ENCODE results near the gene USP8. TPM values are rescaled to one million over a fixed set of nuclear protein-coding genes. Genes with fewer than 3 reads are reported as not detected.
A peak's percentile ranks its signal among the peaks of the same experiment; 100 is the strongest.
"Not testable (repeated sequence)": the region's sequence is repeated elsewhere in the genome, so short reads cannot be mapped to it uniquely, and the experiment has no call there.

Gene USP8
- 26.9 TPM for total RNA-seq

- FAIRE-seq (no peak), DNase-seq (ENCODE audit: low spot score in 2 of 2) (peak; percentile 68 to 82)
Observed at GRCh38 chr15:50424066-50424890, at the start of gene USP8. TSS of gene USP8 (plus strand) at chr15:50424405. CDS start at chr15:50439074, 14,669 bp downstream.

- FAIRE-seq (no peak), DNase-seq (ENCODE audit: low spot score in 2 of 2) (no peak)
Observed at GRCh38 chr15:50377867-50378751, 46.1 kb upstream of the USP8 start.

GRCh38 chr15:50378776-50379175, 45.4 kb upstream of the USP8 start:
- DNase-seq (ENCODE audit: low spot score in 2 of 2) (no peak), FAIRE-seq (no peak)

GRCh38 chr15:50379413-50379812, 44.8 kb upstream of the USP8 start:
- not testable (repeated sequence) for DNase-seq (ENCODE audit: low spot score in 2 of 2); FAIRE-seq

- no peak for FAIRE-seq
- no peak for DNase-seq (ENCODE audit: low spot score in 2 of 2)
Observed at GRCh38 chr15:50380089-50380488, 44.1 kb upstream of the USP8 start.

- DNase-seq (ENCODE audit: low spot score in 2 of 2) (no peak), FAIRE-seq (no peak)
Observed at GRCh38 chr15:50381438-50381837, 42.8 kb upstream of the USP8 start.

- not testable (repeated sequence) for FAIRE-seq; DNase-seq (ENCODE audit: low spot score in 2 of 2)
Observed at GRCh38 chr15:50382408-50382807, 41.8 kb upstream of the USP8 start.

- FAIRE-seq (no peak), DNase-seq (ENCODE audit: low spot score in 2 of 2) (no peak)
Observed at GRCh38 chr15:50390554-50391264, 33.5 kb upstream of the USP8 start.

- FAIRE-seq; DNase-seq (ENCODE audit: low spot score in 2 of 2): not testable (repeated sequence)
Observed at GRCh38 chr15:50391561-50391960, 32.6 kb upstream of the USP8 start.

GRCh38 chr15:50411870-50412269, 12.3 kb upstream of the USP8 start:
- FAIRE-seq (no peak), DNase-seq (ENCODE audit: low spot score in 2 of 2) (no peak)

GRCh38 chr15:50414624-50415023, 9.6 kb upstream of the USP8 start:
- no peak for FAIRE-seq
- DNase-seq (ENCODE audit: low spot score in 2 of 2) = no peak

GRCh38 chr15:50415752-50416404, 8.3 kb upstream of the USP8 start:
- DNase-seq (ENCODE audit: low spot score in 2 of 2) (no peak), FAIRE-seq (no peak)

- no peak for FAIRE-seq
Observed at GRCh38 chr15:50416890-50417289, 7.3 kb upstream of the USP8 start.

GRCh38 chr15:50418041-50418583, 6.1 kb upstream of the USP8 start:
- FAIRE-seq = no peak
- no peak for DNase-seq (ENCODE audit: low spot score in 2 of 2)

More at GRCh38 chr15:50416890-50417289, 7.3 kb upstream of the USP8 start:
- DNase-seq (ENCODE audit: low spot score in 2 of 2) = no peak

GRCh38 chr15:50425219-50425618, 1.0 kb downstream of the USP8 start:
- FAIRE-seq (no peak), DNase-seq (ENCODE audit: low spot score in 2 of 2) (no peak)

GRCh38 chr15:50425678-50426246, 1.6 kb downstream of the USP8 start:
- not testable (repeated sequence) for DNase-seq (ENCODE audit: low spot score in 2 of 2); FAIRE-seq

- FAIRE-seq (no peak), DNase-seq (ENCODE audit: low spot score in 2 of 2) (no peak)
Observed at GRCh38 chr15:50426428-50426827, 2.2 kb downstream of the USP8 start.

- FAIRE-seq (no peak), DNase-seq (ENCODE audit: low spot score in 2 of 2) (no peak)
Observed at GRCh38 chr15:50431204-50431603, 7.0 kb downstream of the USP8 start.

- FAIRE-seq (no peak), DNase-seq (ENCODE audit: low spot score in 2 of 2) (no peak)
Observed at GRCh38 chr15:50432230-50432629, 8.0 kb downstream of the USP8 start.

Measured in frontal cortex (tissue), 4 donors.